Right atrium auricular region (tissue), 2 donors: ENCODE measurements around the gene AHR. TPM values are rescaled to one million over a fixed set of nuclear protein-coding genes. Genes with fewer than 3 reads are reported as not detected.
"Not testable (repeated sequence)": the region's sequence is repeated elsewhere in the genome, so short reads cannot be mapped to it uniquely, and the experiment has no call there.

ENCODE experiments used
- DNase-seq: peaks from one replicate; pipeline ENCODE4 v3.0.0-alpha.2; 2019; ENCODE audit warnings: low spot score
- H3K27ac ChIP-seq, 2 donors: fragments of 200-600 bp; sonication (generic); 1 replicate in 1 of 2; 2 replicates in 1 of 2; pipeline ENCODE4 v1.5.1; 2016 to 2019
- H3K27me3 ChIP-seq, 2 donors: fragments of 200-600 bp; sonication (generic); one replicate each; pipeline versions ENCODE4 v1.5.1 to v1.6.0; 2017 to 2019
- H3K36me3 ChIP-seq: fragments of 200-600 bp; sonication (generic); one replicate; pipeline ENCODE4 v1.5.1; 2016
- H3K4me1 ChIP-seq, 2 donors: fragments of 200-600 bp; sonication (generic); one replicate each; pipeline versions ENCODE4 v1.5.1 to v1.6.0; 2017 to 2019
- H3K4me3 ChIP-seq, 2 donors: fragments of 200-600 bp; sonication (generic); 1 replicate in 1 of 2; 2 replicates in 1 of 2; pipeline ENCODE4 v1.5.1; 2017 to 2019; ENCODE audit warnings: mild to moderate bottlenecking in 1 of 2, moderate library complexity in 1 of 2
- H3K9me3 ChIP-seq, 2 donors: fragments of 200-600 bp; sonication (generic); one replicate each; pipeline ENCODE4 v1.5.1; 2019
- CTCF ChIP-seq, 2 donors: fragments of 200-600 bp; sonication (generic); IDR thresholded peaks; one replicate each; pipeline ENCODE4 v1.5.1; 2019; ENCODE audit warnings: antibody characterized with exemption in 2 of 2
- total RNA-seq, 2 donors: library from RNA; depleted of rRNA; stranded (reverse); fragments of >200 nt; gene quantifications; one replicate each; pipeline ENCODE4 v1.1.0, GENCODE V29; 2016

Gene AHR
- total RNA-seq, 2 donors from 2014 or later = 38.7 to 45.4 TPM

- no peaks in the 10 kb centered on the region for H3K4me1 ChIP-seq
- H3K9me3 ChIP-seq = no peaks in the 10 kb centered on the region
- H3K36me3 ChIP-seq = no peaks in the 10 kb centered on the region
- TF ChIP-seq CTCF (IDR thresholded peaks at IDR 0.05) = no peak
- H3K27ac ChIP-seq = no peak overlapping the region
- DNase-seq = no peak
- no peaks in the 10 kb centered on the region for H3K27me3 ChIP-seq
- H3K4me3 ChIP-seq = no peak overlapping the region
Measured at GRCh38 chr7:17380736-17381662, 82.5 kb downstream of the AHR start.

GRCh38 chr7:17382408-17383354 is 84.2 kb downstream of the AHR start:
- H3K27ac ChIP-seq, H3K4me3 ChIP-seq, H3K9me3 ChIP-seq, H3K4me1 ChIP-seq, DNase-seq, H3K27me3 ChIP-seq, H3K36me3 ChIP-seq: not testable (repeated sequence)

- no peak for DNase-seq
- Histone ChIP-seq H3K27me3 (no peaks in the 10 kb centered on the region), H3K4me3 (no peak overlapping the region), H3K36me3 (no peaks in the 10 kb centered on the region), H3K4me1 (no peaks in the 10 kb centered on the region), H3K27ac (no peak overlapping the region), H3K9me3 (no peaks in the 10 kb centered on the region)
- no peak for TF ChIP-seq CTCF (IDR thresholded peaks at IDR 0.05)
Measured at GRCh38 chr7:17384400-17384799, 85.9 kb downstream of the AHR start.

GRCh38 chr7:17385612-17386011 is 87.2 kb downstream of the AHR start:
- TF ChIP-seq CTCF (IDR thresholded peaks at IDR 0.05) = no peak
- no peak overlapping the region for H3K27ac ChIP-seq

GRCh38 chr7:17390392-17390791 is 91.9 kb downstream of the AHR start:
- Histone ChIP-seq H3K27me3 (no peaks in the 10 kb centered on the region), H3K36me3 (no peaks in the 10 kb centered on the region), H3K27ac (no peak overlapping the region), H3K4me1 (no peaks in the 10 kb centered on the region), H3K9me3 (peaks cover 0 to 3% of the 10 kb centered on the region in 2 donors), H3K4me3 (no peak overlapping the region)
- TF ChIP-seq CTCF (IDR thresholded peaks at IDR 0.05) = no peak
- DNase-seq = no peak

More at GRCh38 chr7:17385612-17386011, 87.2 kb downstream of the AHR start:
- H3K4me3 ChIP-seq = no peak overlapping the region
- no peaks in the 10 kb centered on the region for H3K9me3 ChIP-seq
- no peaks in the 10 kb centered on the region for H3K4me1 ChIP-seq
- H3K27me3 ChIP-seq = no peaks in the 10 kb centered on the region
- no peak for DNase-seq
- no peaks in the 10 kb centered on the region for H3K36me3 ChIP-seq

- H3K9me3 ChIP-seq = peaks cover 0 to 3% of the 10 kb centered on the region in 2 donors
- no peak overlapping the region for H3K27ac ChIP-seq
- H3K4me1 ChIP-seq = no peaks in the 10 kb centered on the region
- no peak for DNase-seq
- no peak for TF ChIP-seq CTCF (IDR thresholded peaks at IDR 0.05)
- H3K27me3 ChIP-seq = no peaks in the 10 kb centered on the region
- no peaks in the 10 kb centered on the region for H3K36me3 ChIP-seq
- no peak overlapping the region for H3K4me3 ChIP-seq
Measured at GRCh38 chr7:17391366-17391765, 92.9 kb downstream of the AHR start.
